GM18861 (cell line): Measurements from ENCODE around the gene C20orf204.
A peak's percentile ranks its signal among the peaks of the same experiment; 100 is the strongest.

Experiments used
- ATAC-seq: cut with Tn5 transposase; IDR thresholded peaks from one replicate; pipeline ENCODE4 v1.9.1; 2021; ENCODE audit not compliant: unreplicated experiment

The C20orf204 gene

GRCh38 chr20:64055396-64055892 is 19.5 kb downstream of the C20orf204 start:
- ATAC-seq, result no peak

GRCh38 chr20:64055893-64056638 is 20.1 kb downstream of the C20orf204 start:
- ATAC-seq, result no peak

- no peak for ATAC-seq
These were observed 20.6 kb downstream of the C20orf204 start for GRCh38 chr20:64056639-64056888.

- ATAC-seq, result no peak
These were observed 21.1 kb downstream of the C20orf204 start for GRCh38 chr20:64056889-64057627.

- ATAC-seq, result no peak
These were observed 21.9 kb downstream of the C20orf204 start for GRCh38 chr20:64057628-64058498.

GRCh38 chr20:64058536-64058935 is 22.6 kb downstream of the C20orf204 start:
- ATAC-seq, result no peak

- no peak for ATAC-seq
These were observed 26.3 kb downstream of the C20orf204 start for GRCh38 chr20:64062276-64062595.

- ATAC-seq, result peak; percentile 66
These were observed 26.8 kb downstream of the C20orf204 start, which contains the start of gene TCEA2 for GRCh38 chr20:64062596-64063388. TSS of gene TCEA2 (plus strand) at chr20:64063198. CDS start at chr20:64063313, 115 bp downstream.

- no peak for ATAC-seq
These were observed 27.6 kb downstream of the C20orf204 start for GRCh38 chr20:64063389-64064144.

GRCh38 chr20:64064145-64064698 is 28.2 kb downstream of the C20orf204 start:
- no peak for ATAC-seq

GRCh38 chr20:64065062-64065973 is 29.3 kb downstream of the C20orf204 start:
- no peak for ATAC-seq

GRCh38 chr20:64065974-64066343 is 30.0 kb downstream of the C20orf204 start:
- ATAC-seq, result peak; percentile 40

GRCh38 chr20:64067005-64067632 is 31.1 kb downstream of the C20orf204 start:
- ATAC-seq, result no peak

- ATAC-seq, result no peak
These were observed 31.8 kb downstream of the C20orf204 start for GRCh38 chr20:64067733-64068307.

GRCh38 chr20:64068386-64069208 is 32.6 kb downstream of the C20orf204 start:
- ATAC-seq, result no peak

GRCh38 chr20:64069209-64069613 is 33.2 kb downstream of the C20orf204 start:
- no peak for ATAC-seq

- ATAC-seq, result no peak
These were observed 33.7 kb downstream of the C20orf204 start for GRCh38 chr20:64069614-64070243.
